Astrocyte (in vitro differentiated cells and primary cell): ENCODE measurements around the gene ZNF772. TPM values are rescaled to one million over a fixed set of nuclear protein-coding genes. Genes with fewer than 3 reads are reported as not detected.

Experiments used
- DNase-seq: peaks from one replicate; pipeline ENCODE4 v3.0.0-alpha.2; 2010; ENCODE audit warnings: low read depth
- FAIRE-seq: peaks from 2 replicates; lab custom pipeline; 2011; peaks lifted over from hg19 to GRCh38; lab: Jason Lieb, UNC
- H2AFZ ChIP-seq: 2 replicates; pipeline ENCODE4 v1.6.0; 2012; ENCODE audit warnings: low read depth, low read length, inconsistent platforms
- H3K27ac ChIP-seq: 2 replicates; pipeline ENCODE4 v1.5.1; 2011; ENCODE audit warnings: low read depth, low read length, inconsistent platforms
- H3K27me3 ChIP-seq: 2 replicates; pipeline ENCODE4 v1.6.0; 2011; ENCODE audit warnings: low read length, inconsistent platforms; ENCODE audit not compliant: insufficient read depth
- H3K36me3 ChIP-seq: 2 replicates; pipeline ENCODE4 v1.5.1; 2011; ENCODE audit warnings: low read length, inconsistent platforms; ENCODE audit not compliant: insufficient read depth
- H3K4me1 ChIP-seq: 2 replicates; pipeline ENCODE4 v1.5.1; 2011; ENCODE audit warnings: low read length, inconsistent platforms; ENCODE audit not compliant: insufficient read depth
- H3K4me2 ChIP-seq: 2 replicates; pipeline ENCODE4 v1.6.0; 2012; ENCODE audit warnings: low read length, inconsistent platforms
- H3K4me3 ChIP-seq: 2 replicates; pipeline ENCODE4 v1.5.1; 2011; ENCODE audit warnings: low read depth, mild to moderate bottlenecking, low read length, inconsistent platforms; ENCODE audit not compliant: insufficient read depth
- H3K79me2 ChIP-seq: 2 replicates; pipeline ENCODE4 v1.6.0; 2012; ENCODE audit warnings: mild to moderate bottlenecking, low read length, inconsistent platforms; ENCODE audit not compliant: insufficient read depth
- H3K9ac ChIP-seq: 2 replicates; pipeline ENCODE4 v1.6.0; 2012; ENCODE audit warnings: mild to moderate bottlenecking, low read length, inconsistent platforms
- H3K9me3 ChIP-seq: 2 replicates; pipeline ENCODE4 v1.5.1; 2012; ENCODE audit warnings: low read depth, mild to moderate bottlenecking, low read length, inconsistent platforms; ENCODE audit not compliant: insufficient read depth
- H4K20me1 ChIP-seq: 2 replicates; pipeline ENCODE4 v1.6.0; 2012; ENCODE audit warnings: low read length, inconsistent platforms; ENCODE audit not compliant: insufficient read depth
- H3K27ac Mint-ChIP-seq: one replicate; pipeline ENCODE4 v1.8.0; 2021; ENCODE audit warnings: mild to moderate bottlenecking, mixed read lengths; ENCODE audit not compliant: unreplicated experiment
- H3K27me3 Mint-ChIP-seq: one replicate; pipeline ENCODE4 v1.8.0; 2021; ENCODE audit warnings: low read depth, mixed read lengths; ENCODE audit not compliant: unreplicated experiment
- H3K36me3 Mint-ChIP-seq: one replicate; pipeline ENCODE4 v1.8.0; 2021; ENCODE audit warnings: low read depth, mixed read lengths; ENCODE audit not compliant: unreplicated experiment
- H3K4me1 Mint-ChIP-seq: one replicate; pipeline ENCODE4 v1.8.0; 2021; ENCODE audit warnings: low read depth, mixed read lengths; ENCODE audit not compliant: unreplicated experiment
- H3K4me3 Mint-ChIP-seq: one replicate; pipeline ENCODE4 v1.8.0; 2021; ENCODE audit warnings: mild to moderate bottlenecking, moderate library complexity, mixed read lengths; ENCODE audit not compliant: unreplicated experiment
- H3K9me3 Mint-ChIP-seq: one replicate; pipeline ENCODE4 v1.8.0; 2021; ENCODE audit warnings: mild to moderate bottlenecking, mixed read lengths; ENCODE audit not compliant: unreplicated experiment
- EZH2 ChIP-seq: IDR thresholded peaks from 2 replicates; pipeline ENCODE4 v1.6.1; 2012; ENCODE audit warnings: mild to moderate bottlenecking, low read length, inconsistent platforms; ENCODE audit not compliant: insufficient read depth
- total RNA-seq: library from RNA; stranded (reverse); gene quantifications from 2 replicates; pipeline ENCODE4 v1.2.1, GENCODE V29; 2021
- TF ChIP-seq, protein P1 (sequence below): IDR thresholded peaks from 2 replicates; pipeline ENCODE4 v1.5.1; 2011; ENCODE audit warnings: low read depth, mild to moderate bottlenecking, inconsistent platforms, low read length, moderate library complexity; ENCODE audit not compliant: insufficient read depth

ZNF772 gene
- total RNA-seq, 1 donor from 2014 or later, result 13.8 TPM

DNA sequence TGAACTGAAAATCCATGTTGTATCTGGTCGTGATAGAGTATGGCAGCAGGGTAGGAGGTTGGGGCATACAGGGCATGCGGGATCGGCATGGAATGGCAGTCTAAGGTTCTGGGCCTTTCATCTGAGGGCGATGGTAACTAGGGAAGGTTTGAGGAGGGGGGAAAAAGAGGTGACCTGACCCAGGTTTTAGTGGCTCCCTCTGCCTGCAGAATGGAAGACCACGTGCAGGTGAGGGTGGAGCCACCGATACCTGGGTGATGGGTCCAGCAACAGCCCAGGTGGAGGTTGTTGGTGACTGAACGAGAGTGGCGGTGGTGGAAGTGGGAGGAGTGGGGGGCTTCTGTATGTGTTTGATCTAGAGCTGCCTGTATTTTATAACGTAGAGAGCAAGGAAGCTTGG, 38.4 kb downstream of the ZNF772 start:
- FAIRE-seq (no peak), DNase-seq (no peak)
- H3K79me2 ChIP-seq, result peaks cover 74% of the 10 kb centered on the region

DNA sequence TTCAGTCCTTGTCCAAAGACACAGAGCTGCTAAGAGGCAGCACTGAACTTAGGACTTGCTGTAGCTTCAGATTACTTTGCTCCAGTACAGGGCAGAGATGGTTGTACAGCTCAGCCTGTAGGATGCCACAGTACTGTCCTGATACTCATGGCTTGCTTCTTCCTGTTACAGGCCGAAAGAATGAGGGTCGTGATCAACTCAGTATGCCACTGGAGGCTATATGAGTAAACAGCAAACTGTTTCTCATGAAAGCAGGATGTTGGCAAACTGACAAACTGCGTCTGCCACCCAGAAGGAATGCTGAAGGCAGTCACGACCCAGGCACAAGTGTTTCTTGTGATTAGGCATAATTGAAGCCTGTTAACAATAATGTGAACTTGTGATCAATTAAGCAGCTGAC, 39.4 kb downstream of the ZNF772 start:
- Histone ChIP-seq H3K4me3 (no peak overlapping the region), H3K4me2 (no peak overlapping the region), H3K9ac (no peak overlapping the region), H2AFZ (no peak overlapping the region), H4K20me1 (no peaks in the 10 kb centered on the region), H3K36me3 (peaks cover under 1% of the 10 kb centered on the region), H3K27me3 (no peaks in the 10 kb centered on the region), H3K9me3 (peaks cover 33% of the 10 kb centered on the region), H3K79me2 (peaks cover 69% of the 10 kb centered on the region), H3K27ac (no peak overlapping the region), H3K4me1 (peaks cover 3% of the 10 kb centered on the region)
- TF ChIP-seq EZH2, result no peak
- TF ChIP-seq, protein P1, sequence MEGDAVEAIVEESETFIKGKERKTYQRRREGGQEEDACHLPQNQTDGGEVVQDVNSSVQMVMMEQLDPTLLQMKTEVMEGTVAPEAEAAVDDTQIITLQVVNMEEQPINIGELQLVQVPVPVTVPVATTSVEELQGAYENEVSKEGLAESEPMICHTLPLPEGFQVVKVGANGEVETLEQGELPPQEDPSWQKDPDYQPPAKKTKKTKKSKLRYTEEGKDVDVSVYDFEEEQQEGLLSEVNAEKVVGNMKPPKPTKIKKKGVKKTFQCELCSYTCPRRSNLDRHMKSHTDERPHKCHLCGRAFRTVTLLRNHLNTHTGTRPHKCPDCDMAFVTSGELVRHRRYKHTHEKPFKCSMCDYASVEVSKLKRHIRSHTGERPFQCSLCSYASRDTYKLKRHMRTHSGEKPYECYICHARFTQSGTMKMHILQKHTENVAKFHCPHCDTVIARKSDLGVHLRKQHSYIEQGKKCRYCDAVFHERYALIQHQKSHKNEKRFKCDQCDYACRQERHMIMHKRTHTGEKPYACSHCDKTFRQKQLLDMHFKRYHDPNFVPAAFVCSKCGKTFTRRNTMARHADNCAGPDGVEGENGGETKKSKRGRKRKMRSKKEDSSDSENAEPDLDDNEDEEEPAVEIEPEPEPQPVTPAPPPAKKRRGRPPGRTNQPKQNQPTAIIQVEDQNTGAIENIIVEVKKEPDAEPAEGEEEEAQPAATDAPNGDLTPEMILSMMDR, result no peak
- Mint-ChIP-seq H3K4me1 (peaks cover 7% of the 10 kb centered on the region), H3K36me3 (peaks cover 20% of the 10 kb centered on the region), H3K27ac (no peak overlapping the region), H3K4me3 (no peak overlapping the region), H3K9me3 (peaks cover 3% of the 10 kb centered on the region), H3K27me3 (no peaks in the 10 kb centered on the region)
- FAIRE-seq (no peak), DNase-seq (no peak)

More for the DNA sequence above, 38.4 kb downstream of the ZNF772 start:
- TF ChIP-seq EZH2, result no peak
- TF ChIP-seq, protein P1, result no peak
- Histone ChIP-seq H3K9ac (no peak overlapping the region), H3K4me2 (no peak overlapping the region), H3K36me3 (peaks cover 9% of the 10 kb centered on the region), H2AFZ (no peak overlapping the region), H3K27ac (no peak overlapping the region), H4K20me1 (no peaks in the 10 kb centered on the region), H3K27me3 (no peaks in the 10 kb centered on the region), H3K4me1 (peaks cover 3% of the 10 kb centered on the region), H3K9me3 (peaks cover 39% of the 10 kb centered on the region), H3K4me3 (no peak overlapping the region)
- no peaks in the 10 kb centered on the region for H3K27me3 Mint-ChIP-seq
- H3K4me1 Mint-ChIP-seq, result peaks cover 7% of the 10 kb centered on the region
- no peak overlapping the region for H3K4me3 Mint-ChIP-seq
- H3K36me3 Mint-ChIP-seq, result peaks cover 29% of the 10 kb centered on the region
- H3K9me3 Mint-ChIP-seq, result peaks cover 11% of the 10 kb centered on the region
- H3K27ac Mint-ChIP-seq, result peak overlapping the region; percentile 8

DNA sequence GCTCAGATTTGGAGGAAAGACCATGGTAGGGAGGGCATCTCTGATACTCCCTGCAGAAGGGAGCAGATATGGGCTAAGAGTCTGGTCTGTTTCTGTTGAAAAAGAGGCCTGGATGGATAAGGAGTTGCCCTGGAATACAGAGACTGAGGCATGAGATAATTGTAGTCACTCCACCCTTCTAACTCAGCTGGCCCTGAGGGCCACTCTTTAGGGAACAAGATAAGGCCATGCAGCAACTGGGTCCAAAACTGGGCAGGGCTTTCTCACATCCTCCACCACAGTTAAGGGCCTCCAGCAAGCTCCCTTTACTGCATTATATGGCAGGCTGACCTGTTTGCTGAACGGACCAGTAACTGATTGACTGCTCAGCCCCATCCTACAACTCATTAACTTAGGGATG, 40.9 kb downstream of the ZNF772 start:
- no peak for TF ChIP-seq EZH2
- peaks cover 15% of the 10 kb centered on the region for H3K36me3 Mint-ChIP-seq
- Histone ChIP-seq H3K9ac (peak overlapping the region; percentile 84), H3K4me2 (peak overlapping the region; percentile 94), H3K9me3 (peaks cover 21% of the 10 kb centered on the region), H3K79me2 (peaks cover 55% of the 10 kb centered on the region), H3K36me3 (no peaks in the 10 kb centered on the region), H3K27me3 (no peaks in the 10 kb centered on the region), H3K4me1 (peaks cover 3% of the 10 kb centered on the region), H2AFZ (no peak overlapping the region), H4K20me1 (no peaks in the 10 kb centered on the region), H3K4me3 (peak overlapping the region; percentile 92), H3K27ac (no peak overlapping the region)
- H3K9me3 Mint-ChIP-seq, result peaks cover 2% of the 10 kb centered on the region
- H3K27me3 Mint-ChIP-seq, result no peaks in the 10 kb centered on the region
- peak overlapping the region; percentile 95 for H3K4me3 Mint-ChIP-seq
- DNase-seq (no peak), FAIRE-seq (no peak)
- peaks cover 7% of the 10 kb centered on the region for H3K4me1 Mint-ChIP-seq
- H3K27ac Mint-ChIP-seq, result peak overlapping the region; percentile 75
